Inflammatory macrophage treated with lipopolysaccharide for 4 hours (primary cell): Measurements from ENCODE around the gene LBP.
"Not testable (repeated sequence)": the region's sequence is repeated elsewhere in the genome, so short reads cannot be mapped to it uniquely, and the experiment has no call there.

Source experiments
- DNase-seq: peaks from one replicate; pipeline ENCODE4 v3.0.0-alpha.2; 2020

LBP gene

GRCh38 chr20:38346247-38346651 is at the start of gene LBP:
Gene LBP (plus strand): TSS chr20:38346482. CDS start chr20:38346517, 35 bp downstream.
- DNase-seq: no peak

GRCh38 chr20:38297916-38298674 is 48.2 kb upstream of the LBP start:
- DNase-seq: no peak

- DNase-seq: peak; percentile 94
Observed at GRCh38 chr20:38298768-38299288, 47.5 kb upstream of the LBP start.

GRCh38 chr20:38299963-38300362 is 46.3 kb upstream of the LBP start:
- DNase-seq: no peak

- no peak for DNase-seq
Observed at GRCh38 chr20:38300438-38300837, 45.8 kb upstream of the LBP start.

- DNase-seq: peak; percentile 41
Observed at GRCh38 chr20:38301309-38301708, 45.0 kb upstream of the LBP start.

GRCh38 chr20:38302786-38303185 is 43.5 kb upstream of the LBP start:
- DNase-seq: no peak

- DNase-seq: peak; percentile 83
Observed at GRCh38 chr20:38303908-38304379, 42.3 kb upstream of the LBP start, which contains the start of gene BPI. Gene BPI (plus strand): TSS chr20:38304156. CDS start chr20:38304224, 68 bp downstream.

GRCh38 chr20:38304845-38305447 is 41.3 kb upstream of the LBP start:
- peak; percentile 74 for DNase-seq

- DNase-seq: no peak
Observed at GRCh38 chr20:38305541-38305940, 40.7 kb upstream of the LBP start.

GRCh38 chr20:38306379-38306778 is 39.9 kb upstream of the LBP start:
- DNase-seq: no peak

- DNase-seq: peak; percentile 72
Observed at GRCh38 chr20:38307371-38308046, 38.8 kb upstream of the LBP start.

- DNase-seq: no peak
Observed at GRCh38 chr20:38308047-38308438, 38.2 kb upstream of the LBP start.

- DNase-seq: no peak
Observed at GRCh38 chr20:38308447-38308846, 37.8 kb upstream of the LBP start.

- DNase-seq: no peak
Observed at GRCh38 chr20:38311091-38311490, 35.2 kb upstream of the LBP start.

GRCh38 chr20:38311491-38311890 is 34.8 kb upstream of the LBP start:
- no peak for DNase-seq

GRCh38 chr20:38313676-38314075 is 32.6 kb upstream of the LBP start:
- no peak for DNase-seq

GRCh38 chr20:38314350-38314749 is 31.9 kb upstream of the LBP start:
- DNase-seq: not testable (repeated sequence)

GRCh38 chr20:38315290-38315966 is 30.9 kb upstream of the LBP start:
- DNase-seq: no peak

- DNase-seq: no peak
Observed at GRCh38 chr20:38316341-38316740, 29.9 kb upstream of the LBP start.

GRCh38 chr20:38317422-38317821 is 28.9 kb upstream of the LBP start:
- no peak for DNase-seq

GRCh38 chr20:38320221-38320620 is 26.1 kb upstream of the LBP start:
- DNase-seq: no peak
